ENCODE results near the gene NHSL2.

The NHSL2 gene

GRCh38 chrX:72048510-72049455, 138.1 kb downstream of the NHSL2 start:
- no peak for TF ChIP-seq ZFX (IDR thresholded peaks at IDR 0.05; ENCODE audit: borderline replicate concordance)
- TF ChIP-seq CTCF (IDR thresholded peaks at IDR 0.05), result no peak
- H3K27ac ChIP-seq, result no peak overlapping the region

GRCh38 chrX:72050011-72050410, 139.4 kb downstream of the NHSL2 start:
- TF ChIP-seq CTCF (IDR thresholded peaks at IDR 0.05) (no peak), ZFX (IDR thresholded peaks at IDR 0.05; ENCODE audit: borderline replicate concordance) (no peak)
- no peak overlapping the region for H3K27ac ChIP-seq

- H3K27ac ChIP-seq, result no peak overlapping the region
- TF ChIP-seq ZFX (IDR thresholded peaks at IDR 0.05; ENCODE audit: borderline replicate concordance) (no peak), CTCF (IDR thresholded peaks at IDR 0.05) (no peak)
These were observed 140.9 kb downstream of the NHSL2 start for GRCh38 chrX:72051589-72051988.

- no peak overlapping the region for H3K27ac ChIP-seq
- no peak for TF ChIP-seq CTCF (IDR thresholded peaks at IDR 0.05)
- no peak for TF ChIP-seq ZFX (IDR thresholded peaks at IDR 0.05; ENCODE audit: borderline replicate concordance)
These were observed 141.9 kb downstream of the NHSL2 start for GRCh38 chrX:72052415-72053090.

- no peak for TF ChIP-seq ZFX (IDR thresholded peaks at IDR 0.05; ENCODE audit: borderline replicate concordance)
- TF ChIP-seq CTCF (IDR thresholded peaks at IDR 0.05), result no peak
- no peak overlapping the region for H3K27ac ChIP-seq
These were observed 142.9 kb downstream of the NHSL2 start for GRCh38 chrX:72053508-72053907.

- TF ChIP-seq ZFX (IDR thresholded peaks at IDR 0.05; ENCODE audit: borderline replicate concordance), result no peak
- TF ChIP-seq CTCF (IDR thresholded peaks at IDR 0.05), result no peak
- no peak overlapping the region for H3K27ac ChIP-seq
These were observed 144.3 kb downstream of the NHSL2 start for GRCh38 chrX:72054779-72055489.

All from 22Rv1 (cell line).